ENCODE measurements around the gene APOM. TPM values are rescaled to one million over a fixed set of nuclear protein-coding genes. Genes with fewer than 3 reads are reported as not detected.

APOM gene
- total RNA-seq, 2 experiments from 2014 or later = 1.5 to 2.1 TPM

DNA sequence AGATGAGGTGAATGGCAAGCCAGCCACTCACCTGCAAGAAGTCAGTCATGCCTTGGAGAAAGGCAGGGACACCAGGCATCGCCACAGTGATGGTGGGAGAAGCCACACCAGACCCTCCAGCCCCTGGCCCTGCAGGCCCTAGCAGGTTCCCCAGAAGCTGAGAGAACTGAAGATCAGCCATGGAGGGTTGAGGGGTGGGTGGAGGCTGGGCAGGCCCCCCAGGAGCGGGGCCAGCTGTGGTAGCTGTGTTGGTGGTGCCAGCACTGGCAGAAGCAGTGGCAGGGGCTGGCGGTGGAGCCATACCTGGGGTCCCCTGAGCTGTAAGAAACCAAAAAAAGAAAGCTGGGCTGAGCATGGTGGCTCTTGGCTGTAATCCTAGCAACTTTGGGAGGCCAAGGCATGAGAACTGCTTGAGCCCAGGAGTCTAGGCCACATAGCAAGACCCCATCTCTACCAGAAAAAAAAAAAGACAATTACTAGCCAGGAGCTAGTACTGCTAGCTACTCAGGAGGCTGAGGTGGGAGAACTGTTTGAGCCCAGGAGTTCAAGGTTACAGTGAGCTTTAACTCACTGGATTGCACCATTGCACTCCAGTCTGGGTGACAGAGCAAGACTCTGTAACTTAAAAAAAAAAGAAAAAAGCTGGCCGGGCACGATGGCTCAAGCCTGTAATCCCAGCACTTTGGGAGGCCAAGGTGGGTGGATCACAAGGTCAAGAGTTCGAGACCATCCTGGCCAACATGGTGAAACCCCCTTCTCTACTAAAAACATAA is 12.7 kb upstream of the APOM start:
- TF ChIP-seq EZH2phosphoT487 (IDR thresholded peaks at IDR 0.05; ENCODE audit: borderline replicate concordance, low read depth, low read length) = no peak
- TF ChIP-seq, protein P1, sequence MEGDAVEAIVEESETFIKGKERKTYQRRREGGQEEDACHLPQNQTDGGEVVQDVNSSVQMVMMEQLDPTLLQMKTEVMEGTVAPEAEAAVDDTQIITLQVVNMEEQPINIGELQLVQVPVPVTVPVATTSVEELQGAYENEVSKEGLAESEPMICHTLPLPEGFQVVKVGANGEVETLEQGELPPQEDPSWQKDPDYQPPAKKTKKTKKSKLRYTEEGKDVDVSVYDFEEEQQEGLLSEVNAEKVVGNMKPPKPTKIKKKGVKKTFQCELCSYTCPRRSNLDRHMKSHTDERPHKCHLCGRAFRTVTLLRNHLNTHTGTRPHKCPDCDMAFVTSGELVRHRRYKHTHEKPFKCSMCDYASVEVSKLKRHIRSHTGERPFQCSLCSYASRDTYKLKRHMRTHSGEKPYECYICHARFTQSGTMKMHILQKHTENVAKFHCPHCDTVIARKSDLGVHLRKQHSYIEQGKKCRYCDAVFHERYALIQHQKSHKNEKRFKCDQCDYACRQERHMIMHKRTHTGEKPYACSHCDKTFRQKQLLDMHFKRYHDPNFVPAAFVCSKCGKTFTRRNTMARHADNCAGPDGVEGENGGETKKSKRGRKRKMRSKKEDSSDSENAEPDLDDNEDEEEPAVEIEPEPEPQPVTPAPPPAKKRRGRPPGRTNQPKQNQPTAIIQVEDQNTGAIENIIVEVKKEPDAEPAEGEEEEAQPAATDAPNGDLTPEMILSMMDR (conservative IDR thresholded peaks at IDR 0.05; ENCODE audit: low read length) = no peak

DNA sequence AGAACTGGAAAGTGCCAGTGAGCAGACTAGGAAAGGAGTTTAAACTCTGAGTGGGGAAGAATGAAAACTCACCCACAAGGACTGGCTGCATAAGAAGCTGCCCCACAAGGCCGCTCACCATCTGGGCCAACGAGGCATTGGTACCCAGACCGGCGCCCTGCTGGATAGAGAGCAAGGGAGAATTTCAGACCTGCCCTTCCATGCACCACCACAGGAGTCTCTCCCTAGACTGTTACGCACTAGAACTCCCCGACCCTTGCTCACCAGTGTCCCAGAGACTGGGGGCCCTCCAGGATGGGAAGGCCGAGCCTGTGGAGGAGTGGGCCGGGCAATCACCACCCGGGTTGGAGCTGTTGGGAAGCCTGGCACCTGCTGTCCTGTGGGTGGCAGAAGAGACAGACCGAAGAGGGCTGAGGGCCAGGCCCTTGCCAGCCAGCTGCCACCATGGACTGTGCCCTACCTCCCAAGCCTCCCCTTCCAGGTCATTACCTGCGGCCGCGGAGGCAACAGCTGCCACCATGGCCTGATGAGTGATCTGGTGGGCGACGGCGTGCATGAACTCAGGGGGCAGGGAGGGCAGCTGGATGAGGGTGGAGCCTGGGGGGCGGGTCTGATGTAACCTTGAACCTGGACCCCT is 11.8 kb upstream of the APOM start:
- no peak for TF ChIP-seq EZH2phosphoT487 (IDR thresholded peaks at IDR 0.05; ENCODE audit: borderline replicate concordance, low read depth, low read length)
- TF ChIP-seq, protein P1 (conservative IDR thresholded peaks at IDR 0.05; ENCODE audit: low read length) = no peak
- no peak overlapping the region for H3K27ac ChIP-seq (ENCODE audit: low read depth, low read length, poor library complexity, severe bottlenecking)
- H3K9me3 ChIP-seq (ENCODE audit: low read length) = no peaks in the 10 kb centered on the region
- peaks cover 94% of the 10 kb centered on the region for H3K36me3 ChIP-seq (ENCODE audit: insufficient read depth, low read length)
- BruUV-seq (replicated peaks) = no TSS peak
- H3K4me1 ChIP-seq (ENCODE audit: insufficient read depth, low read length, poor library complexity, severe bottlenecking) = no peaks in the 10 kb centered on the region
- ChIA-PET POLR2A (interaction anchor here (1.1 to 1.2 kb wide), 2 partner anchors 17 to 64 kb away, joined by 3 to 4 read pairs; no protein-coding TSS in a partner anchor), CTCF (ENCODE audit: unreplicated experiment) (no interaction called here)
- H3K4me3 ChIP-seq (ENCODE audit: low read depth, low read length, poor library complexity, severe bottlenecking) = no peak overlapping the region
- DNase-seq (ENCODE audit: low spot score) = no peak
- H3K4me2 ChIP-seq (ENCODE audit: low read length) = no peak overlapping the region
- H4K20me1 ChIP-seq (ENCODE audit: insufficient read depth, low read length) = no peaks in the 10 kb centered on the region
- no peaks in the 10 kb centered on the region for H3K9me2 ChIP-seq (ENCODE audit: insufficient read depth, low read length)
- H2AFZ ChIP-seq (ENCODE audit: low read length) = no peak overlapping the region
- intact Hi-C loops (cut with micrococcal nuclease; ENCODE audit: unreplicated experiment) = no loop called here
- no peaks in the 10 kb centered on the region for H3K79me2 ChIP-seq (ENCODE audit: insufficient read depth, low read depth, low read length)

More for the DNA sequence above, 12.7 kb upstream of the APOM start:
- no peaks in the 10 kb centered on the region for H3K9me3 ChIP-seq (ENCODE audit: low read length)
- BruUV-seq (replicated peaks) = no TSS peak
- H3K79me2 ChIP-seq (ENCODE audit: insufficient read depth, low read depth, low read length) = no peaks in the 10 kb centered on the region
- H2AFZ ChIP-seq (ENCODE audit: low read length) = no peak overlapping the region
- no peaks in the 10 kb centered on the region for H3K9me2 ChIP-seq (ENCODE audit: insufficient read depth, low read length)
- no peak overlapping the region for H3K4me2 ChIP-seq (ENCODE audit: low read length)
- no peaks in the 10 kb centered on the region for H4K20me1 ChIP-seq (ENCODE audit: insufficient read depth, low read length)
- ChIA-PET POLR2A (interaction anchor here (0.6 to 1.2 kb wide), 3 partner anchors 16 to 63 kb away, joined by 3 to 4 read pairs (median 3); no protein-coding TSS in a partner anchor), CTCF (ENCODE audit: unreplicated experiment) (no interaction called here)
- intact Hi-C loops (cut with micrococcal nuclease; ENCODE audit: unreplicated experiment) = no loop called here
- H3K4me1 ChIP-seq (ENCODE audit: insufficient read depth, low read length, poor library complexity, severe bottlenecking) = peaks cover 3% of the 10 kb centered on the region
- no peak overlapping the region for H3K4me3 ChIP-seq (ENCODE audit: low read depth, low read length, poor library complexity, severe bottlenecking)
- no peak overlapping the region for H3K27ac ChIP-seq (ENCODE audit: low read depth, low read length, poor library complexity, severe bottlenecking)
- no peak for DNase-seq (ENCODE audit: low spot score)
- H3K36me3 ChIP-seq (ENCODE audit: insufficient read depth, low read length) = peaks cover 93% of the 10 kb centered on the region

DNA sequence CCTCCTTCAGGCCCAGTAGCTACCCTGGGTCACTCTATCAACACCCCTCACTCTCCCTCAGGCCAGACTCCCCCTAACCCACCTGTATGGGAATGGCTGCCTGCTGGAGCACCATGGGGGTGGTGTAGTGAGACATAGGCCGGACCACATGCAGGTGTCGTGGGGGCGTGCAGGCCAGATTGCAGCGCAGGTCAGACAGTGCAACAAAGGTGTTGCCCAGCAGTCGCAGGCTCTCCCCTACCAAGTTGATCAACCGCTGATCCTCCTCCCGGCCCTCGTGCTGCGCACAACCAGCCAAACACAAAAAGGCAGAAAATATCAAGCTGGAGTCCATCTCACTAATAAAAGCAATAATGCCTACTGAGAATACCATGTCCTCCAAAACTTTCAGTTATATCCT is 10.4 kb upstream of the APOM start:
- Histone ChIP-seq H4K20me1 (ENCODE audit: insufficient read depth, low read length) (no peaks in the 10 kb centered on the region), H3K27ac (ENCODE audit: low read depth, low read length, poor library complexity, severe bottlenecking) (no peak overlapping the region), H3K4me2 (ENCODE audit: low read length) (no peak overlapping the region), H3K4me1 (ENCODE audit: insufficient read depth, low read length, poor library complexity, severe bottlenecking) (no peaks in the 10 kb centered on the region), H3K9me3 (ENCODE audit: low read length) (no peaks in the 10 kb centered on the region), H3K9me2 (ENCODE audit: insufficient read depth, low read length) (no peaks in the 10 kb centered on the region), H3K79me2 (ENCODE audit: insufficient read depth, low read depth, low read length) (peaks cover 10% of the 10 kb centered on the region), H2AFZ (ENCODE audit: low read length) (no peak overlapping the region), H3K36me3 (ENCODE audit: insufficient read depth, low read length) (peaks cover 93% of the 10 kb centered on the region), H3K4me3 (ENCODE audit: low read depth, low read length, poor library complexity, severe bottlenecking) (no peak overlapping the region)
- no peak for DNase-seq (ENCODE audit: low spot score)
- ChIA-PET POLR2A (no interaction called here), CTCF (ENCODE audit: unreplicated experiment) (no interaction called here)
- no peak for TF ChIP-seq EZH2phosphoT487 (IDR thresholded peaks at IDR 0.05; ENCODE audit: borderline replicate concordance, low read depth, low read length)
- TF ChIP-seq, protein P1 (conservative IDR thresholded peaks at IDR 0.05; ENCODE audit: low read length) = no peak
- BruUV-seq (replicated peaks) = no TSS peak
- intact Hi-C loops (cut with micrococcal nuclease; ENCODE audit: unreplicated experiment) = no loop called here
